Measurements from ENCODE around the gene TNNI2.

DNA sequence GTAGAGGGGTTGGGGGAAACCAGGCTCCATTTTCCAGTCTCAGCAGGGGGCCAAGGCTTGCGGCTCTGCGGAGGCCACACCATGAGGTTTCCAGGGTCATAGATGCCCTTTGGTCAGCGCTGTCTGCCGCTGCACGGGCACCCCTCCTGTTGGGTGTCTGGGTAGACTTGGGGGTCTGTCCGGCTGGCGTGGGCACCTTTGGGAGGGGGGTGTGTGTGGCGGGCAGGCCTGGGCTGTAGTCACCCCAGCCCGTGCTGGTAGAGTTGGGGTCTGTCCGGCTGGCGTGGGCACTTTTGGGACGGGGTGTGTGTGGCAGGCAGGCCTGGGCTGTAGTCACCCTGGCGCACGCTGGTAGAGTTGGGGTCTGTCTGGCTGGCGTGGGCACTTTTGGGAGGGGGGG, 32.8 kb downstream of the TNNI2 start:
- TF ChIP-seq CTCF (IDR thresholded peaks at IDR 0.05; ENCODE audit: borderline replicate concordance, extremely low read depth, low read length, poor library complexity, severe bottlenecking) (no peak), EZH2 (IDR thresholded peaks at IDR 0.05; ENCODE audit: borderline replicate concordance, low read depth, low read length, severe bottlenecking) (no peak)

Data from DND-41 (cell line).